Keratinocyte (primary cell): ENCODE measurements around the gene ISM1.

Experiments used
- CTCF ChIP-seq, 3 experiments: IDR thresholded peaks in 1 of 3; conservative IDR thresholded peaks in 1 of 3; optimal IDR thresholded peaks in 1 of 3; 2 replicates in 2 of 3; 3 replicates in 1 of 3; pipeline versions ENCODE3 to v1.5.1; 2011; ENCODE audit warnings: low read length in 3 of 3, mild to moderate bottlenecking in 3 of 3, moderate library complexity in 2 of 3, control low read depth in 1 of 3, inconsistent platforms in 1 of 3; ENCODE audit not compliant: insufficient read depth in 2 of 3; ENCODE audit errors: extremely low read depth in 1 of 3
- EZH2 ChIP-seq: IDR thresholded peaks from one replicate; pipeline ENCODE4 v1.6.1; 2012; ENCODE audit warnings: inconsistent platforms, mild to moderate bottlenecking, low read length, moderate library complexity

GRCh38 chr20:13220904-13221297 is at the start of gene ISM1:
- no peak for TF ChIP-seq CTCF (optimal IDR thresholded peaks at IDR 0.05 in 1 of 3, IDR thresholded peaks at IDR 0.05 in 1 of 3, conservative IDR thresholded peaks at IDR 0.05 in 1 of 3; ENCODE audit: extremely low read depth in 1 of 3, insufficient read depth in 2 of 3, low read length in 3 of 3)
- no peak for TF ChIP-seq EZH2
